ENCODE results near the gene CLASP2. TPM values are rescaled to one million over a fixed set of nuclear protein-coding genes. Genes with fewer than 3 reads are reported as not detected.

CLASP2 gene
- polyA plus RNA-seq, 3 donors, result 10.1 to 16.1 (median 13.9) TPM

- H3K36me3 Mint-ChIP-seq, result peaks cover 40 to 66% of the 10 kb centered on the region in 2 donors
- Histone ChIP-seq H3K36me3 (replicated peaks in 1 of 2; ENCODE audit: control insufficient read depth in 1 of 2, insufficient read depth in 2 of 2, low read length in 2 of 2) (peaks cover 30 to 77% of the 10 kb centered on the region in 2 donors), H4K20me1 (ENCODE audit: insufficient read depth, low read length) (no peaks in the 10 kb centered on the region), H3K4me1 (ENCODE audit: control insufficient read depth in 1 of 2, insufficient read depth in 2 of 2, low read length in 2 of 2) (peaks cover 0 to 4% of the 10 kb centered on the region in 2 donors), H3K79me2 (ENCODE audit: insufficient read depth, low read length) (no peaks in the 10 kb centered on the region), H3K9me3 (replicated peaks in 1 of 2; ENCODE audit: control insufficient read depth in 1 of 2, insufficient read depth in 1 of 2, low read length in 2 of 2) (no peaks in the 10 kb centered on the region), H3K4me3 (replicated peaks in 1 of 3; ENCODE audit: low read depth in 2 of 3, low read length in 3 of 3) (no peak overlapping the region), H2AFZ (ENCODE audit: insufficient read depth, low read depth, low read length, poor library complexity, severe bottlenecking) (no peak overlapping the region), H3K27me3 (ENCODE audit: control insufficient read depth in 2 of 2, insufficient read depth in 2 of 2, low read length in 2 of 2) (no peaks in the 10 kb centered on the region), H3K9ac (ENCODE audit: insufficient read depth, low read length, poor library complexity, severe bottlenecking) (no peak overlapping the region), H3K27ac (ENCODE audit: low read depth in 1 of 2, low read length in 2 of 2) (no peak overlapping the region), H3K4me2 (replicated peaks; ENCODE audit: extremely low read depth, low read length, poor library complexity, severe bottlenecking) (no peak overlapping the region)
- no peak for TF ChIP-seq CTCF (IDR thresholded peaks at IDR 0.05)
- peaks cover 2% of the 10 kb centered on the region for H3K4me1 Mint-ChIP-seq
- H3K27me3 Mint-ChIP-seq (ENCODE audit: low read depth in 3 of 3), result no peaks in the 10 kb centered on the region
- no peaks in the 10 kb centered on the region for H3K9me3 Mint-ChIP-seq
- H3K4me3 Mint-ChIP-seq, result no peak overlapping the region
- no peak for DNase-seq
- no CpG with 5 or more reads among the region's 1 CpG for WGBS (ENCODE audit: insufficient coverage)
- peak overlapping the region in 3 of 7 donors; percentile 8 to 36 (median 33) for H3K27ac Mint-ChIP-seq
- intact Hi-C loops (cut with micrococcal nuclease), result no loop called here
Observed at GRCh38 chr3:33592999-33593398, 125.1 kb downstream of the CLASP2 start.

- intact Hi-C loops (cut with micrococcal nuclease), result no loop called here
- DNase-seq, result no peak
- Histone ChIP-seq H3K79me2 (ENCODE audit: insufficient read depth, low read length) (no peaks in the 10 kb centered on the region), H3K4me2 (replicated peaks; ENCODE audit: extremely low read depth, low read length, poor library complexity, severe bottlenecking) (no peak overlapping the region), H4K20me1 (ENCODE audit: insufficient read depth, low read length) (no peaks in the 10 kb centered on the region), H3K27me3 (ENCODE audit: control insufficient read depth in 2 of 2, insufficient read depth in 2 of 2, low read length in 2 of 2) (no peaks in the 10 kb centered on the region), H3K4me3 (replicated peaks in 1 of 3; ENCODE audit: low read depth in 2 of 3, low read length in 3 of 3) (no peak overlapping the region), H3K4me1 (ENCODE audit: control insufficient read depth in 1 of 2, insufficient read depth in 2 of 2, low read length in 2 of 2) (peaks cover 0 to 4% of the 10 kb centered on the region in 2 donors), H3K27ac (ENCODE audit: low read depth in 1 of 2, low read length in 2 of 2) (peak overlapping the region in 1 of 2 donors; percentile 34), H2AFZ (ENCODE audit: insufficient read depth, low read depth, low read length, poor library complexity, severe bottlenecking) (no peak overlapping the region), H3K9ac (ENCODE audit: insufficient read depth, low read length, poor library complexity, severe bottlenecking) (no peak overlapping the region), H3K9me3 (replicated peaks in 1 of 2; ENCODE audit: control insufficient read depth in 1 of 2, insufficient read depth in 1 of 2, low read length in 2 of 2) (no peaks in the 10 kb centered on the region), H3K36me3 (replicated peaks in 1 of 2; ENCODE audit: control insufficient read depth in 1 of 2, insufficient read depth in 2 of 2, low read length in 2 of 2) (peaks cover 41 to 84% of the 10 kb centered on the region in 2 donors)
- H3K4me3 Mint-ChIP-seq, result no peak overlapping the region
- peaks cover 2% of the 10 kb centered on the region for H3K4me1 Mint-ChIP-seq
- no peak for TF ChIP-seq CTCF (IDR thresholded peaks at IDR 0.05)
- WGBS (ENCODE audit: insufficient coverage), result no CpG with 5 or more reads among the region's 2 CpGs
- no peaks in the 10 kb centered on the region for H3K27me3 Mint-ChIP-seq (ENCODE audit: low read depth in 3 of 3)
- H3K9me3 Mint-ChIP-seq, result no peaks in the 10 kb centered on the region
- no peak overlapping the region for H3K27ac Mint-ChIP-seq
- peaks cover 46 to 76% of the 10 kb centered on the region in 2 donors for H3K36me3 Mint-ChIP-seq
Observed at GRCh38 chr3:33590541-33590940, 127.5 kb downstream of the CLASP2 start.
